SK-N-SH (cell line): ENCODE data around the gene YAP1. TPM values are rescaled to one million over a fixed set of nuclear protein-coding genes. Genes with fewer than 3 reads are reported as not detected.

Source experiments
- CTCF ChIA-PET: fragments of 300-600, 350-600 bp; formaldehyde crosslinking; extraction: SDS; loops from one replicate; lab custom pipeline; 2021; lab: Yijun Ruan, JAX
- POLR2A ChIA-PET: fragments of 350-600 bp; sonication (Branson Sonifier 250); formaldehyde crosslinking; extraction: SDS; loops from one replicate; lab custom pipeline; 2020; ENCODE audit warnings: antibody characterized with exemption, inconsistent platforms; lab: Yijun Ruan, JAX
- DNase-seq: peaks from one replicate; pipeline ENCODE4 v3.0.0; 2012
- H2AFZ ChIP-seq: fragments of 200-600 bp; sonication (generic); 2 replicates; pipeline ENCODE4 v1.8.1; 2016; ENCODE audit warnings: antibody characterized with exemption, mild to moderate bottlenecking, low read depth
- H3F3A ChIP-seq: fragments of 200-600 bp; sonication (generic); replicated peaks from 2 replicates; pipeline ENCODE3; 2016; ENCODE audit warnings: antibody characterized with exemption, mild to moderate bottlenecking; ENCODE audit not compliant: insufficient read depth
- H3K27ac ChIP-seq, 2 experiments: fragments of 200-500 bp in 1 of 2; fragments of 200-600 bp in 1 of 2; sonication (Bioruptor generic) in 1 of 2; sonication (generic), shearing (Covaris generic) in 1 of 2; 2 replicates each; pipeline versions ENCODE4 v1.5.1 to v1.6.1; 2014 to 2016; ENCODE audit warnings: low read depth in 2 of 2, inconsistent platforms in 1 of 2, low read length in 1 of 2, mild to moderate bottlenecking in 1 of 2, mixed read lengths in 1 of 2
- H3K27me3 ChIP-seq: fragments of 200-600 bp; sonication (generic), shearing (Covaris generic); 2 replicates; pipeline ENCODE4 v1.6.1; 2016; ENCODE audit warnings: mixed run types; ENCODE audit not compliant: insufficient read depth
- H3K36me3 ChIP-seq, 2 experiments: fragments of 200-500 bp in 1 of 2; fragments of 200-600 bp in 1 of 2; sonication (Bioruptor generic) in 1 of 2; sonication (generic) in 1 of 2; replicated peaks in 1 of 2; 2 replicates each; pipeline versions ENCODE3 to v1.5.1; 2014 to 2016; ENCODE audit warnings: low read length in 1 of 2, mild to moderate bottlenecking in 1 of 2; ENCODE audit not compliant: insufficient read depth in 2 of 2, control insufficient read depth in 1 of 2
- H3K4me1 ChIP-seq, 2 experiments: fragments of 200-500 bp in 1 of 2; fragments of 200-600 bp in 1 of 2; sonication (Bioruptor generic) in 1 of 2; sonication (generic), shearing (Covaris generic) in 1 of 2; 2 replicates each; pipeline versions ENCODE4 v1.5.1 to v1.6.1; 2014 to 2016; ENCODE audit warnings: low read depth in 1 of 2, low read length in 1 of 2, mixed run types in 1 of 2; ENCODE audit not compliant: insufficient read depth in 2 of 2, control insufficient read depth in 1 of 2
- H3K4me2 ChIP-seq: fragments of 200-600 bp; sonication (generic), shearing (Covaris generic); 2 replicates; pipeline ENCODE4 v1.6.1; 2017; ENCODE audit warnings: mixed run types
- H3K4me3 ChIP-seq, 2 experiments: fragments of 200-500 bp in 1 of 2; fragments of 200-600 bp in 1 of 2; sonication (Bioruptor generic) in 1 of 2; sonication (generic), shearing (Covaris generic) in 1 of 2; 2 replicates each; pipeline versions ENCODE4 v1.5.1 to v1.8.1; 2014 to 2016; ENCODE audit warnings: low read depth in 2 of 2, inconsistent platforms in 1 of 2, low read length in 1 of 2, mild to moderate bottlenecking in 1 of 2, mixed read lengths in 1 of 2, moderate library complexity in 1 of 2
- H3K79me2 ChIP-seq: fragments of 200-600 bp; sonication (generic); 2 replicates; pipeline ENCODE4 v1.8.1; 2017; ENCODE audit warnings: mild to moderate bottlenecking; ENCODE audit not compliant: insufficient read depth
- H3K9ac ChIP-seq: fragments of 200-600 bp; sonication (generic); 2 replicates; pipeline ENCODE4 v1.6.1; 2017; ENCODE audit warnings: mixed run types
- H3K9me2 ChIP-seq: fragments of 200-600 bp; sonication (generic); 2 replicates; pipeline ENCODE4 v1.6.1; 2017; ENCODE audit warnings: mixed run types
- H3K9me3 ChIP-seq: fragments of 200-600 bp; sonication (generic); 2 replicates; pipeline ENCODE4 v1.6.1; 2017; ENCODE audit warnings: mixed run types, mild to moderate bottlenecking, moderate library complexity
- H4K20me1 ChIP-seq: fragments of 200-600 bp; sonication (generic); 2 replicates; pipeline ENCODE4 v1.6.1; 2017; ENCODE audit warnings: mild to moderate bottlenecking, mixed run types; ENCODE audit not compliant: insufficient read depth
- CHD2 ChIP-seq: fragments of 150-350 bp; IDR thresholded peaks from 2 replicates; pipeline ENCODE4 v1.6.1; 2018; ENCODE audit warnings: low read length; ENCODE audit not compliant: partially characterized antibody
- CTCF ChIP-seq: fragments of 200-600 bp; sonication (generic); IDR thresholded peaks from 2 replicates; pipeline ENCODE4 v1.6.1; 2017; ENCODE audit warnings: antibody characterized with exemption, mild to moderate bottlenecking, moderate library complexity
- ELF1 ChIP-seq: IDR thresholded peaks from 2 replicates; pipeline ENCODE4 v1.4.0; 2012
- EP300 ChIP-seq, 2 experiments: IDR thresholded peaks; 2 replicates each; pipeline versions ENCODE4 v1.4.0 to v1.6.1; 2012; ENCODE audit warnings: borderline replicate concordance in 1 of 2, low read depth in 1 of 2, low read length in 1 of 2
- FOSL2 ChIP-seq: IDR thresholded peaks from 2 replicates; pipeline ENCODE4 v1.4.0; 2012; ENCODE audit warnings: low read depth, mild to moderate bottlenecking, moderate library complexity, borderline replicate concordance
- FOXJ3 ChIP-seq: sonication (generic); formaldehyde crosslinking; IDR thresholded peaks from 2 replicates; pipeline ENCODE4 v1.5.1; 2020; ENCODE audit warnings: mild to moderate bottlenecking, missing genetic modification reagents
- FOXM1 ChIP-seq: IDR thresholded peaks from 2 replicates; pipeline ENCODE4 v1.4.0; 2012; ENCODE audit warnings: low read depth, mild to moderate bottlenecking
- GATA2 ChIP-seq: sonication (generic); formaldehyde crosslinking; IDR thresholded peaks from 2 replicates; pipeline ENCODE4 v1.5.0; 2020; ENCODE audit warnings: mild to moderate bottlenecking, missing genetic modification reagents
- JUND ChIP-seq: IDR thresholded peaks from 2 replicates; pipeline ENCODE4 v1.4.0; 2012
- MAX ChIP-seq: IDR thresholded peaks from 2 replicates; pipeline ENCODE4 v1.4.0; 2012; ENCODE audit warnings: low read depth
- MEF2A ChIP-seq: IDR thresholded peaks from 2 replicates; pipeline ENCODE4 v1.4.0; 2012; ENCODE audit warnings: low read depth, borderline replicate concordance
- MXI1 ChIP-seq: IDR thresholded peaks from 2 replicates; pipeline ENCODE4 v1.6.1; 2012; ENCODE audit warnings: mild to moderate bottlenecking, low read depth, low read length, improper control_type of control experiment
- NFIC ChIP-seq: IDR thresholded peaks from 2 replicates; pipeline ENCODE4 v1.4.0; 2012; ENCODE audit warnings: borderline replicate concordance
- NRF1 ChIP-seq: IDR thresholded peaks from 2 replicates; pipeline ENCODE4 v1.6.1; 2012; ENCODE audit warnings: low read depth, mild to moderate bottlenecking, low read length
- POLR2AphosphoS5 ChIP-seq: IDR thresholded peaks from 2 replicates; pipeline ENCODE4 v1.6.1; 2012; ENCODE audit warnings: low read depth, low read length
- RAD21 ChIP-seq: IDR thresholded peaks from 2 replicates; pipeline ENCODE4 v1.6.1; 2012; ENCODE audit warnings: mild to moderate bottlenecking, low read length
- RCOR1 ChIP-seq: fragments of 150-350 bp; IDR thresholded peaks from 2 replicates; pipeline ENCODE4 v1.6.1; 2017; ENCODE audit warnings: antibody characterized with exemption, low read length
- RFX5 ChIP-seq: IDR thresholded peaks from 2 replicates; pipeline ENCODE4 v1.6.1; 2012; ENCODE audit warnings: mild to moderate bottlenecking, improper control_type of control experiment, low read length
- SIN3A ChIP-seq: IDR thresholded peaks from 2 replicates; pipeline ENCODE4 v1.6.1; 2012; ENCODE audit warnings: low read depth, mild to moderate bottlenecking, low read length, moderate library complexity, borderline replicate concordance
- SMC3 ChIP-seq: IDR thresholded peaks from 2 replicates; pipeline ENCODE4 v1.6.1; 2012; ENCODE audit warnings: low read depth, low read length, improper control_type of control experiment
- TAF1 ChIP-seq: IDR thresholded peaks from 2 replicates; pipeline ENCODE4 v1.6.1; 2012; ENCODE audit warnings: low read depth, mild to moderate bottlenecking, low read length, moderate library complexity, borderline replicate concordance
- TCF12 ChIP-seq: IDR thresholded peaks from 2 replicates; pipeline ENCODE4 v1.4.0; 2012
- TEAD4 ChIP-seq: IDR thresholded peaks from 2 replicates; pipeline ENCODE4 v1.4.0; 2012; ENCODE audit warnings: mild to moderate bottlenecking, borderline replicate concordance; ENCODE audit not compliant: insufficient read depth
- USF2 ChIP-seq: fragments of 150-350 bp; IDR thresholded peaks from 2 replicates; pipeline ENCODE4 v1.6.1; 2017; ENCODE audit warnings: antibody characterized with exemption, low read length, low read depth, borderline replicate concordance
- WGBS: methylation state at CpG from one replicate; pipeline ENCODE4 v1.1.6; 2017; ENCODE audit warnings: low lambda C conversion rate; 5-methylcytosine and 5-hydroxymethylcytosine counted together
- polyA plus RNA-seq, 3 experiments: library from polyadenylated mRNA; depleted of rRNA; stranded (reverse); fragments of >200 nt; gene quantifications; 2 replicates each; pipeline ENCODE4 v1.2.3, GENCODE V29; 2012
- TF ChIP-seq, protein P1 (sequence below): fragments of 150-350 bp; IDR thresholded peaks from 2 replicates; pipeline ENCODE4 v1.6.1; 2016; ENCODE audit warnings: mild to moderate bottlenecking, low read depth, low read length
- TF ChIP-seq, protein P2 (sequence below): IDR thresholded peaks from 2 replicates; pipeline ENCODE4; 2012
- TF ChIP-seq, protein P3 (sequence below): IDR thresholded peaks from 2 replicates; pipeline ENCODE4 v1.4.0; 2012; ENCODE audit warnings: low read depth, borderline replicate concordance

Gene YAP1
- 50.8 and 53.2 TPM in 2 replicates for polyA plus RNA-seq (2012; rRNA removed)
- 41.4 and 59.2 TPM in 2 replicates for polyA plus RNA-seq (2012; cell fraction: cytosol; rRNA removed)
- polyA plus RNA-seq (2012; cell fraction: nucleus; rRNA removed) = 43.5 and 59.3 TPM in 2 replicates

DNA sequence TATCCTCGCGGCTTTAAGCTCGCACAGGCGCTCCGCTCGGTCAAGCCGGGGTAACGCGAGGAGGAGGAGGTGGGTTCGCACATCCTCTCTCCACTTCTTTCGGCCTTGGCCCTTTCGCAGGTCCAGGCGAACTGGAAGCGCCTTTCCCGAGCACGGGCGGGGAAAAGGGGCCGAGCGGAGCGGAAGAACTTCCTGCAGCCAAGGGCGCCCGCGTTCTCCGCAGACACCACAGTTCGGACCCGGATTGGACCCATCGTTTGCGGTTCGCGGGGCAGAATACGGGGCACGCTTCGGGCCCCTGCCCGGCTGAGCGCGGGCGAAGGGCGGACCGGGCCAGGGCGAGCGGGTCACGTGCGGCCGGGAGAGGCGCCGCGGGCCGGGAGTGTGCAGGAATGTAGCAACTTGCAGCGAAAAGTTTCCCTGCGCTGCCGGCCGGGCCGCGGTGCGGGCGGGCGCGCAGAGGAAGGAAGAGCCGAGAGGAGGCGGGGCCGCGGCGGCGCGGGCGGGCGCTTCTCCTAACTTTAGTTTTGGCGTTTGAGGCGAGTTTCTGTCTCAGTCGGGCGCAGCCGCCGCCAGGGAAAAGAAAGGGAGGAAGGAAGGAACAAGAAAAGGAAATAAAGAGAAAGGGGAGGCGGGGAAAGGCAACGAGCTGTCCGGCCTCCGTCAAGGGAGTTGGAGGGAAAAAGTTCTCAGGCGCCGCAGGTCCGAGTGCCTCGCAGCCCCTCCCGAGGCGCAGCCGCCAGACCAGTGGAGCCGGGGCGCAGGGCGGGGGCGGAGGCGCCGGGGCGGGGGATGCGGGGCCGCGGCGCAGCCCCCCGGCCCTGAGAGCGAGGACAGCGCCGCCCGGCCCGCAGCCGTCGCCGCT is at the start of gene YAP1:
YAP1 (plus strand) TSS at position 552 of the 865 bp plus-strand sequence. CDS start 402 bp downstream, outside the sequence.
- peaks cover 3 to 22% of the 10 kb centered on the region in 2 experiments; a peak in 3 of 4 replicates for H3K4me1 ChIP-seq
- CTCF ChIA-PET = no interaction called here
- H3K4me2 ChIP-seq = peak within 1 kb of the TSS; percentile 83
- H2AFZ ChIP-seq = peak within 1 kb of the TSS; percentile 85
- H3K9me3 ChIP-seq = no peaks in the 10 kb centered on the region
- peaks cover 37% of the 10 kb centered on the region for H3F3A ChIP-seq
- H3K4me3 ChIP-seq = peak within 1 kb of the TSS; percentile 71 to 92
- peaks cover 53% of the 10 kb centered on the region for H3K79me2 ChIP-seq
- peak within 1 kb of the TSS; percentile 91 for H3K9ac ChIP-seq
- no peaks in the 10 kb centered on the region for H3K9me2 ChIP-seq
- peak within 1 kb of the TSS; percentile 86 to 97 for H3K27ac ChIP-seq
- DNase-seq = peak; percentile 72
- no peaks in the 10 kb centered on the region for H3K27me3 ChIP-seq
- peaks cover 2 to 7% of the 10 kb centered on the region in 2 experiments for H3K36me3 ChIP-seq
- POLR2A ChIA-PET = no interaction called here
- WGBS = under 1% methylated on average over 52 of the region's 104 CpGs
- no peaks in the 10 kb centered on the region for H4K20me1 ChIP-seq
- TF ChIP-seq NRF1 (peak; percentile 42; the same call in 1 of the 2 replicates), NFIC (peak; percentile 30; the same call in 1 of the 2 replicates), SMC3 (no peak; the same call in 1 of the 2 replicates), MXI1 (no peak), TCF12 (peak; percentile 30; the same call in 1 of the 2 replicates), MAX (no peak; the same call in none of the 2 replicates), TEAD4 (peak; percentile 53; the same call in 1 of the 2 replicates), EP300 (IDR thresholded peaks at IDR 0.05; ENCODE audit: borderline replicate concordance in 1 of 2, low read depth in 1 of 2, low read length in 1 of 2) (peak in 1 of 2 experiments; percentile 62; a peak in 1 of 4 replicates), FOXJ3 (CRISPR knock-in tag) (no peak), MEF2A (no peak), CHD2 (no peak), GATA2 (CRISPR knock-in tag) (no peak), USF2 (peak; percentile 23; the same call in 1 of the 2 replicates), JUND (no peak; the same call in 1 of the 2 replicates), RAD21 (no peak), SIN3A (peak; percentile 89; the same call in 1 of the 2 replicates), RCOR1 (0 out of 2 replicates have a peak, but pooled peaks have one; percentile 35), CTCF (no peak), ELF1 (0 out of 2 replicates have a peak, but pooled peaks have one; percentile 31), RFX5 (no peak), POLR2AphosphoS5 (peak; percentile 66), FOSL2 (no peak), TAF1 (peak; percentile 76), FOXM1 (no peak)
- TF ChIP-seq, protein P1, sequence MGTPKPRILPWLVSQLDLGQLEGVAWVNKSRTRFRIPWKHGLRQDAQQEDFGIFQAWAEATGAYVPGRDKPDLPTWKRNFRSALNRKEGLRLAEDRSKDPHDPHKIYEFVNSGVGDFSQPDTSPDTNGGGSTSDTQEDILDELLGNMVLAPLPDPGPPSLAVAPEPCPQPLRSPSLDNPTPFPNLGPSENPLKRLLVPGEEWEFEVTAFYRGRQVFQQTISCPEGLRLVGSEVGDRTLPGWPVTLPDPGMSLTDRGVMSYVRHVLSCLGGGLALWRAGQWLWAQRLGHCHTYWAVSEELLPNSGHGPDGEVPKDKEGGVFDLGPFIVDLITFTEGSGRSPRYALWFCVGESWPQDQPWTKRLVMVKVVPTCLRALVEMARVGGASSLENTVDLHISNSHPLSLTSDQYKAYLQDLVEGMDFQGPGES = no peak
- TF ChIP-seq, protein P2, sequence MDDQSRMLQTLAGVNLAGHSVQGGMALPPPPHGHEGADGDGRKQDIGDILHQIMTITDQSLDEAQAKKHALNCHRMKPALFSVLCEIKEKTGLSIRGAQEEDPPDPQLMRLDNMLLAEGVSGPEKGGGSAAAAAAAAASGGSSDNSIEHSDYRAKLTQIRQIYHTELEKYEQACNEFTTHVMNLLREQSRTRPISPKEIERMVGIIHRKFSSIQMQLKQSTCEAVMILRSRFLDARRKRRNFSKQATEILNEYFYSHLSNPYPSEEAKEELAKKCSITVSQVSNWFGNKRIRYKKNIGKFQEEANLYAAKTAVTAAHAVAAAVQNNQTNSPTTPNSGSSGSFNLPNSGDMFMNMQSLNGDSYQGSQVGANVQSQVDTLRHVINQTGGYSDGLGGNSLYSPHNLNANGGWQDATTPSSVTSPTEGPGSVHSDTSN = peak; percentile 32; the same call in 1 of the 2 replicates
- TF ChIP-seq, protein P3, sequence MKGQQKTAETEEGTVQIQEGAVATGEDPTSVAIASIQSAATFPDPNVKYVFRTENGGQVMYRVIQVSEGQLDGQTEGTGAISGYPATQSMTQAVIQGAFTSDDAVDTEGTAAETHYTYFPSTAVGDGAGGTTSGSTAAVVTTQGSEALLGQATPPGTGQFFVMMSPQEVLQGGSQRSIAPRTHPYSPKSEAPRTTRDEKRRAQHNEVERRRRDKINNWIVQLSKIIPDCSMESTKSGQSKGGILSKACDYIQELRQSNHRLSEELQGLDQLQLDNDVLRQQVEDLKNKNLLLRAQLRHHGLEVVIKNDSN = peak; percentile 88
